ENCODE data around the gene SLC30A10. TPM values are rescaled to one million over a fixed set of nuclear protein-coding genes. Genes with fewer than 3 reads are reported as not detected.
"Not testable (repeated sequence)": the region's sequence is repeated elsewhere in the genome, so short reads cannot be mapped to it uniquely, and the experiment has no call there.

Gene SLC30A10
- polyA plus RNA-seq, 3 donors, result 0.13 to 0.36 (median 0.16) TPM

GRCh38 chr1:219903353-219903871 is 24.9 kb downstream of the SLC30A10 start:
- no peak for DNase-seq (ENCODE audit: extremely low read depth in 1 of 11, low read depth in 9 of 11, low spot score in 4 of 11)

- DNase-seq (ENCODE audit: extremely low read depth in 1 of 11, low read depth in 9 of 11, low spot score in 4 of 11), result no peak
Observed at GRCh38 chr1:219902951-219903350, 25.4 kb downstream of the SLC30A10 start.

GRCh38 chr1:219900882-219901281 is 27.5 kb downstream of the SLC30A10 start:
- DNase-seq (ENCODE audit: extremely low read depth in 1 of 11, low read depth in 9 of 11, low spot score in 4 of 11), result no peak

GRCh38 chr1:219900201-219900600 is 28.2 kb downstream of the SLC30A10 start:
- DNase-seq (ENCODE audit: extremely low read depth in 1 of 11, low read depth in 9 of 11, low spot score in 4 of 11), result peak in 1 of 11 donors; percentile 2

- DNase-seq (ENCODE audit: extremely low read depth in 1 of 11, low read depth in 9 of 11, low spot score in 4 of 11), result no peak
Observed at GRCh38 chr1:219898375-219898774, 30.0 kb downstream of the SLC30A10 start.

GRCh38 chr1:219897914-219898313 is 30.4 kb downstream of the SLC30A10 start:
- DNase-seq (ENCODE audit: extremely low read depth in 1 of 11, low read depth in 9 of 11, low spot score in 4 of 11), result no peak

- not testable (repeated sequence) for DNase-seq (ENCODE audit: extremely low read depth in 1 of 11, low read depth in 9 of 11, low spot score in 4 of 11)
Observed at GRCh38 chr1:219892271-219892670, 36.1 kb downstream of the SLC30A10 start.

- DNase-seq (ENCODE audit: extremely low read depth in 1 of 11, low read depth in 9 of 11, low spot score in 4 of 11), result not testable (repeated sequence)
Observed at GRCh38 chr1:219891846-219892245, 36.5 kb downstream of the SLC30A10 start.

- not testable (repeated sequence) for DNase-seq (ENCODE audit: extremely low read depth in 1 of 11, low read depth in 9 of 11, low spot score in 4 of 11)
Observed at GRCh38 chr1:219888667-219889066, 39.7 kb downstream of the SLC30A10 start.

GRCh38 chr1:219885680-219886079 is 42.7 kb downstream of the SLC30A10 start:
- DNase-seq (ENCODE audit: extremely low read depth in 1 of 11, low read depth in 9 of 11, low spot score in 4 of 11), result no peak

- DNase-seq (ENCODE audit: extremely low read depth in 1 of 11, low read depth in 9 of 11, low spot score in 4 of 11), result peak in 1 of 11 donors; percentile 9
Observed at GRCh38 chr1:219883400-219884332, 44.7 kb downstream of the SLC30A10 start.

- no peak for DNase-seq (ENCODE audit: extremely low read depth in 1 of 11, low read depth in 9 of 11, low spot score in 4 of 11)
Observed at GRCh38 chr1:219882755-219883154, 45.6 kb downstream of the SLC30A10 start.

GRCh38 chr1:219882096-219882495 is 46.3 kb downstream of the SLC30A10 start:
- no peak for DNase-seq (ENCODE audit: extremely low read depth in 1 of 11, low read depth in 9 of 11, low spot score in 4 of 11)

- no peak for DNase-seq (ENCODE audit: extremely low read depth in 1 of 11, low read depth in 9 of 11, low spot score in 4 of 11)
Observed at GRCh38 chr1:219880765-219881457, 47.4 kb downstream of the SLC30A10 start.

- DNase-seq (ENCODE audit: extremely low read depth in 1 of 11, low read depth in 9 of 11, low spot score in 4 of 11), result no peak
Observed at GRCh38 chr1:219876798-219877209, 51.6 kb downstream of the SLC30A10 start.

- DNase-seq (ENCODE audit: extremely low read depth in 1 of 11, low read depth in 9 of 11, low spot score in 4 of 11), result no peak
Observed at GRCh38 chr1:219875860-219876259, 52.5 kb downstream of the SLC30A10 start.

- DNase-seq (ENCODE audit: extremely low read depth in 1 of 11, low read depth in 9 of 11, low spot score in 4 of 11), result not testable (repeated sequence)
Observed at GRCh38 chr1:219872538-219872937, 55.8 kb downstream of the SLC30A10 start.

- no peak for DNase-seq (ENCODE audit: extremely low read depth in 1 of 11, low read depth in 9 of 11, low spot score in 4 of 11)
Observed at GRCh38 chr1:219871427-219872057, 56.8 kb downstream of the SLC30A10 start.

- not testable (repeated sequence) for DNase-seq (ENCODE audit: extremely low read depth in 1 of 11, low read depth in 9 of 11, low spot score in 4 of 11)
Observed at GRCh38 chr1:219868615-219869014, 59.7 kb downstream of the SLC30A10 start.
